ENCODE data around the gene SRRM1. TPM values are rescaled to one million over a fixed set of nuclear protein-coding genes. Genes with fewer than 3 reads are reported as not detected.
"Not testable (repeated sequence)": the region's sequence is repeated elsewhere in the genome, so short reads cannot be mapped to it uniquely, and the experiment has no call there.

SRRM1 gene
- total RNA-seq, 1 donor from 2014 or later: 115 TPM

DNA sequence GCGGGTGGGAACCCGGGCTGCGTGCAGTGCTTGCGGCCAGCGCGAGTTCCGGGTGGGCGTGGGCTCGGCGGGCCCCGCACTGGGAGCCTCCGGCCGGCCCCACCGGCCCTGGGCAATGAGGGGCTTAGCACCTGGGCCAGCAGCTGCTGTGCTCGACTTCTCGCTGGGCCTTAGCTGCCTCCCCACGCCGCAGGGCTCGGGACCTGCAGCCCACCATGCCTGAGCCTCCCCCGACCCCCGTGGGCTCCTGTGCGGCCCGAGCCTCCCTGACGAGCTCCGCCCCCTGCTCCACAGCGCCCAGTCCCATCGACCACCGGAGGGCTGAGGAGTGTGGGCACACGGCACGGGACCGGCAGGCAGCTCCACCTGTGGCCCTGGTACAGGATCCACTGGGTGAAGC, 78.4 kb downstream of the SRRM1 start:
- DNase-seq (no peak), ATAC-seq (no peak)
- peaks cover 54% of the 10 kb centered on the region for H3K4me1 ChIP-seq
- no peak overlapping the region for H3K27ac ChIP-seq
- TF ChIP-seq, protein P1, sequence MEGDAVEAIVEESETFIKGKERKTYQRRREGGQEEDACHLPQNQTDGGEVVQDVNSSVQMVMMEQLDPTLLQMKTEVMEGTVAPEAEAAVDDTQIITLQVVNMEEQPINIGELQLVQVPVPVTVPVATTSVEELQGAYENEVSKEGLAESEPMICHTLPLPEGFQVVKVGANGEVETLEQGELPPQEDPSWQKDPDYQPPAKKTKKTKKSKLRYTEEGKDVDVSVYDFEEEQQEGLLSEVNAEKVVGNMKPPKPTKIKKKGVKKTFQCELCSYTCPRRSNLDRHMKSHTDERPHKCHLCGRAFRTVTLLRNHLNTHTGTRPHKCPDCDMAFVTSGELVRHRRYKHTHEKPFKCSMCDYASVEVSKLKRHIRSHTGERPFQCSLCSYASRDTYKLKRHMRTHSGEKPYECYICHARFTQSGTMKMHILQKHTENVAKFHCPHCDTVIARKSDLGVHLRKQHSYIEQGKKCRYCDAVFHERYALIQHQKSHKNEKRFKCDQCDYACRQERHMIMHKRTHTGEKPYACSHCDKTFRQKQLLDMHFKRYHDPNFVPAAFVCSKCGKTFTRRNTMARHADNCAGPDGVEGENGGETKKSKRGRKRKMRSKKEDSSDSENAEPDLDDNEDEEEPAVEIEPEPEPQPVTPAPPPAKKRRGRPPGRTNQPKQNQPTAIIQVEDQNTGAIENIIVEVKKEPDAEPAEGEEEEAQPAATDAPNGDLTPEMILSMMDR (IDR thresholded peaks at IDR 0.05): no peak
- intact Hi-C loops (cut with DNase I): no loop called here
- H3K27me3 ChIP-seq (ENCODE audit: low read depth): no peaks in the 10 kb centered on the region
- H3K9me3 ChIP-seq: no peaks in the 10 kb centered on the region
- no peaks in the 10 kb centered on the region for H3K36me3 ChIP-seq
- H3K4me3 ChIP-seq: no peak overlapping the region

DNA sequence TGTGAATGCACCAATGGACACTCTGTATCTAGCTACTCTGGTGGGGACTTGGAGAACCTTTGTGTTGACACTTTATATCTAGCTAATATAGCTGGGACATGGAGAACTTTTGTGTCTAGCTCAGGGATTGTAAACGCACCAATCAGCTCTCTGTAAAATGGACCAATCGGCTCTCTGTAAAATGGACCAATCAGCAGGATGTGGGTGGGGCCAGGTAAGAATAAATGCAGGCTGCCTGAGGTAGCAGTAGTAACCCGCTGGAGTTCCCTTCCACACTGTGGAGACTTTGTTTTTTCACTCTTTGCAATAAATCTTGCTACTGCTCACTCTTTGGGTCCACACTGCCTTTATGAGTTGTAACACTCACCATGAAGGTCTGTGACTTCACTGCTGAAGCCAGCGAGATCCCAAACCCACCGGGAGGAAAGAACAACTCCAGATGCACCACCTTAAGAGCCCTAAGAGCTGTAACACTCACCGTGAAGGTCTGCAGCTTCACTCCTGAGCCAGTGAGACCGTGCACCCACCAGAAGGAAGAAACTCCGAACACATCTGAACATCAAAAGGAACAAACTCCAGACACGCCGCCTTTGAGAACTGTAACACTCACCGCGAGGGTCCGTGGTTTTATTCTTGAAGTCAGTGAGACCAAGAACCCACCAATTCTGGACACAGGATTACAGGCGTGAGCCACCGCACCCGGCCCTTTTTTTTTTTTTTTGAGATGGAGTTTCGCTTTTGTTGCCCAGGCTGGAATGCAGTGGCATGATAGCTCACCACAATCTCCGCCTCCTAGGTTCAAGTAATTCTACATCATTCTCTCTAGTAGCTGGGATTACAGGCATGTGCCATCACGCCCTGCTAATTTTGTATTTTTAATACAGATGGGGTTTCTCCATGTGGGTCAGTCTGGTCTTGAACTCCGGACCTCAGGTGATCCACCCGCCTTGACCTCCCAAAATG, 79.3 kb downstream of the SRRM1 start:
- H3K4me1 ChIP-seq: peaks cover 63% of the 10 kb centered on the region
- H3K9me3 ChIP-seq; ATAC-seq; H3K27ac ChIP-seq; H3K36me3 ChIP-seq; H3K27me3 ChIP-seq (ENCODE audit: low read depth); intact Hi-C loops (cut with DNase I); H3K4me3 ChIP-seq; DNase-seq: not testable (repeated sequence)

Other genes with a start within 250 kb of the SRRM1 start
- gene STPG1, start 229.5 kb upstream of the SRRM1 start, total RNA-seq: 13.1 TPM
- gene NIPAL3, start 227.5 kb upstream of the SRRM1 start, total RNA-seq: 38.0 TPM
- 16.7 TPM for gene RCAN3, start 140.5 kb upstream of the SRRM1 start, total RNA-seq
- 9.2 TPM for gene NCMAP, start 87.2 kb upstream of the SRRM1 start, total RNA-seq
- 169 TPM for gene CLIC4, start 102.1 kb downstream of the SRRM1 start, total RNA-seq